Endothelial cell (in vitro differentiated cells): Measurements from ENCODE around the gene PC. TPM values are rescaled to one million over a fixed set of nuclear protein-coding genes. Genes with fewer than 3 reads are reported as not detected.

Experiments
- DNase-seq: peaks from one replicate; pipeline ENCODE4 v3.0.0; 2021; ENCODE audit warnings: low spot score
- H3K27ac Mint-ChIP-seq: one replicate; pipeline ENCODE4 v1.8.0; 2021; ENCODE audit warnings: mixed read lengths, inconsistent platforms; ENCODE audit not compliant: unreplicated experiment
- H3K27me3 Mint-ChIP-seq: one replicate; pipeline ENCODE4 v1.8.0; 2021; ENCODE audit warnings: mild to moderate bottlenecking, moderate library complexity, mixed read lengths, inconsistent platforms; ENCODE audit not compliant: unreplicated experiment
- H3K36me3 Mint-ChIP-seq: one replicate; pipeline ENCODE4 v1.8.0; 2021; ENCODE audit warnings: mild to moderate bottlenecking, low read depth, mixed read lengths, inconsistent platforms; ENCODE audit not compliant: unreplicated experiment
- H3K4me1 Mint-ChIP-seq: one replicate; pipeline ENCODE4 v1.8.0; 2021; ENCODE audit warnings: mild to moderate bottlenecking, mixed read lengths, inconsistent platforms; ENCODE audit not compliant: unreplicated experiment
- H3K4me3 Mint-ChIP-seq: one replicate; pipeline ENCODE4 v1.8.0; 2021; ENCODE audit warnings: mild to moderate bottlenecking, mixed read lengths, inconsistent platforms; ENCODE audit not compliant: unreplicated experiment
- H3K9me3 Mint-ChIP-seq: one replicate; pipeline ENCODE4 v1.8.0; 2021; ENCODE audit warnings: mixed read lengths, inconsistent platforms; ENCODE audit not compliant: unreplicated experiment
- CTCF ChIP-seq: fragments of 200-600 bp; sonication (generic); IDR thresholded peaks from one replicate; pipeline ENCODE4 v1.5.0; 2021; ENCODE audit warnings: antibody characterized with exemption; ENCODE audit not compliant: unreplicated experiment
- total RNA-seq: library from RNA; stranded (reverse); fragmentation: NEBNext Ultra II Directional; extraction: Animal tissue kit (Norgen Biotek cat#: 25700); gene quantifications from one replicate; pipeline ENCODE4 v1.2.1, GENCODE V29; 2021; ENCODE audit not compliant: unreplicated experiment

PC gene
- total RNA-seq, 1 donor from 2014 or later: 5.8 TPM

GRCh38 chr11:66864924-66865697 is 93.1 kb downstream of the PC start:
- H3K27ac Mint-ChIP-seq: no peak overlapping the region
- peaks cover 3% of the 10 kb centered on the region for H3K36me3 Mint-ChIP-seq
- no peak for TF ChIP-seq CTCF
- no peaks in the 10 kb centered on the region for H3K9me3 Mint-ChIP-seq
- H3K4me3 Mint-ChIP-seq: no peak overlapping the region
- peaks cover 4% of the 10 kb centered on the region for H3K4me1 Mint-ChIP-seq
- peaks cover 9% of the 10 kb centered on the region for H3K27me3 Mint-ChIP-seq
- no peak for DNase-seq

- DNase-seq: no peak
- peaks cover 4% of the 10 kb centered on the region for H3K4me1 Mint-ChIP-seq
- H3K27me3 Mint-ChIP-seq: peaks cover 6% of the 10 kb centered on the region
- H3K9me3 Mint-ChIP-seq: no peaks in the 10 kb centered on the region
- H3K27ac Mint-ChIP-seq: no peak overlapping the region
- no peak overlapping the region for H3K4me3 Mint-ChIP-seq
- TF ChIP-seq CTCF: no peak
- peaks cover 3% of the 10 kb centered on the region for H3K36me3 Mint-ChIP-seq
These were observed 93.8 kb downstream of the PC start for GRCh38 chr11:66864172-66864901.

GRCh38 chr11:66863428-66864125 is 94.6 kb downstream of the PC start:
- no peak overlapping the region for H3K4me3 Mint-ChIP-seq
- TF ChIP-seq CTCF: no peak
- H3K9me3 Mint-ChIP-seq: no peaks in the 10 kb centered on the region
- peaks cover 3% of the 10 kb centered on the region for H3K36me3 Mint-ChIP-seq
- no peak overlapping the region for H3K27ac Mint-ChIP-seq
- peaks cover 4% of the 10 kb centered on the region for H3K4me1 Mint-ChIP-seq
- H3K27me3 Mint-ChIP-seq: peaks cover 6% of the 10 kb centered on the region
- no peak for DNase-seq

GRCh38 chr11:66862559-66863037 is 95.6 kb downstream of the PC start:
- Mint-ChIP-seq H3K4me3 (no peak overlapping the region), H3K9me3 (no peaks in the 10 kb centered on the region)

More at GRCh38 chr11:66862559-66863037, 95.6 kb downstream of the PC start:
- no peak for DNase-seq
- no peak overlapping the region for H3K27ac Mint-ChIP-seq
- no peak for TF ChIP-seq CTCF
- H3K4me1 Mint-ChIP-seq: peaks cover 4% of the 10 kb centered on the region
- H3K36me3 Mint-ChIP-seq: no peaks in the 10 kb centered on the region
- peaks cover 5% of the 10 kb centered on the region for H3K27me3 Mint-ChIP-seq
